Esophagus muscularis mucosa (tissue), 4 donors: ENCODE data around the gene CNTD1. TPM values are rescaled to one million over a fixed set of nuclear protein-coding genes. Genes with fewer than 3 reads are reported as not detected.

Experiments
- DNase-seq: peaks from one replicate; pipeline ENCODE4 v3.0.0-alpha.2; 2017; ENCODE audit errors: extremely low spot score
- H3K27ac ChIP-seq, 4 donors: fragments of 200-600 bp; sonication (generic); replicated peaks in 1 of 4; 1 replicate in 3 of 4; 2 replicates in 1 of 4; pipeline ENCODE4 v1.5.1; 2016 to 2019; ENCODE audit warnings: mild to moderate bottlenecking in 1 of 4
- H3K27me3 ChIP-seq, 4 donors: fragments of 200-600 bp; sonication (generic); one replicate each; pipeline versions ENCODE4 v1.5.1 to v1.6.0; 2016 to 2019
- H3K36me3 ChIP-seq, 4 donors: fragments of 200-600 bp; sonication (generic); one replicate each; pipeline ENCODE4 v1.5.1; 2016 to 2019
- H3K4me1 ChIP-seq, 4 donors: fragments of 200-600 bp; sonication (generic); one replicate each; pipeline ENCODE4 v1.5.1; 2016 to 2019
- H3K4me3 ChIP-seq, 4 donors: fragments of 200-600 bp; sonication (generic); 1 replicate in 2 of 4; 2 replicates in 2 of 4; pipeline ENCODE4 v1.5.1; 2016 to 2019; ENCODE audit warnings: mild to moderate bottlenecking in 4 of 4, moderate library complexity in 1 of 4
- H3K9me3 ChIP-seq, 4 donors: fragments of 200-600 bp; sonication (generic); 1 replicate in 3 of 4; 2 replicates in 1 of 4; pipeline ENCODE4 v1.5.1; 2016 to 2019
- EP300 ChIP-seq: sonication (generic); formaldehyde crosslinking; IDR thresholded peaks from one replicate; pipeline ENCODE4 v1.6.1; 2017; ENCODE audit warnings: antibody characterized with exemption
- POLR2A ChIP-seq: fragments of 450-650 bp; IDR thresholded peaks from one replicate; pipeline ENCODE4 v1.6.1; 2017; ENCODE audit warnings: antibody characterized with exemption, moderate library complexity, mild to moderate bottlenecking, low read depth
- POLR2AphosphoS5 ChIP-seq, 2 donors: sonication (generic); formaldehyde crosslinking; IDR thresholded peaks; one replicate each; pipeline ENCODE4 v1.6.1; 2017; ENCODE audit warnings: antibody characterized with exemption in 2 of 2
- WGBS: methylation state at CpG from one replicate; pipeline ENCODE4 v1.1.5; 2018; 5-methylcytosine and 5-hydroxymethylcytosine counted together
- intact Hi-C: fragments of 100-400 bp; cut with DNase I; formaldehyde crosslinking; loops from one replicate; pipeline ENCODE4 v1.15.1; 2023
- total RNA-seq, 4 donors: library from RNA; depleted of rRNA; stranded (reverse); fragments of >200 nt; gene quantifications; one replicate each; pipeline versions ENCODE4 v1.1.0 to v1.2.1, GENCODE V29; 2016
- TF ChIP-seq, protein P1 (sequence below), 3 experiments: fragments of 200-600 bp in 2 of 3; fragments of 450-650 bp in 1 of 3; sonication (generic) in 2 of 3; IDR thresholded peaks; one replicate each; pipeline ENCODE4 v1.5.1; 2017 to 2019; ENCODE audit warnings: antibody characterized with exemption in 3 of 3, mild to moderate bottlenecking in 2 of 3, moderate library complexity in 1 of 3

Gene CNTD1
- total RNA-seq, 4 donors from 2014 or later: 0.50 to 3.9 (median 0.57) TPM; not detected in 1

- TF ChIP-seq, protein P1, sequence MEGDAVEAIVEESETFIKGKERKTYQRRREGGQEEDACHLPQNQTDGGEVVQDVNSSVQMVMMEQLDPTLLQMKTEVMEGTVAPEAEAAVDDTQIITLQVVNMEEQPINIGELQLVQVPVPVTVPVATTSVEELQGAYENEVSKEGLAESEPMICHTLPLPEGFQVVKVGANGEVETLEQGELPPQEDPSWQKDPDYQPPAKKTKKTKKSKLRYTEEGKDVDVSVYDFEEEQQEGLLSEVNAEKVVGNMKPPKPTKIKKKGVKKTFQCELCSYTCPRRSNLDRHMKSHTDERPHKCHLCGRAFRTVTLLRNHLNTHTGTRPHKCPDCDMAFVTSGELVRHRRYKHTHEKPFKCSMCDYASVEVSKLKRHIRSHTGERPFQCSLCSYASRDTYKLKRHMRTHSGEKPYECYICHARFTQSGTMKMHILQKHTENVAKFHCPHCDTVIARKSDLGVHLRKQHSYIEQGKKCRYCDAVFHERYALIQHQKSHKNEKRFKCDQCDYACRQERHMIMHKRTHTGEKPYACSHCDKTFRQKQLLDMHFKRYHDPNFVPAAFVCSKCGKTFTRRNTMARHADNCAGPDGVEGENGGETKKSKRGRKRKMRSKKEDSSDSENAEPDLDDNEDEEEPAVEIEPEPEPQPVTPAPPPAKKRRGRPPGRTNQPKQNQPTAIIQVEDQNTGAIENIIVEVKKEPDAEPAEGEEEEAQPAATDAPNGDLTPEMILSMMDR (IDR thresholded peaks at IDR 0.05): no peak
- no peak for TF ChIP-seq POLR2A
- TF ChIP-seq POLR2AphosphoS5 (IDR thresholded peaks at IDR 0.05): peak in 1 of 2 donors; percentile 48
- TF ChIP-seq EP300: no peak
- DNase-seq: no peak
- intact Hi-C loops: loop anchor here (5.0 kb wide), 1 partner anchor 42 kb away; the partner anchor contains the start of gene BECN1
- Histone ChIP-seq H3K9me3 (no peaks in the 10 kb centered on the region), H3K36me3 (peaks cover 26 to 45% (median 45%) of the 10 kb centered on the region in 4 donors), H3K4me3 (peak within 1 kb of the TSS; percentile 51 to 61 (median 58)), H3K27me3 (peaks cover 0 to 54% (median 12%) of the 10 kb centered on the region in 4 donors), H3K4me1 (peaks cover 20 to 53% (median 49%) of the 10 kb centered on the region in 4 donors), H3K27ac (peak within 1 kb of the TSS; percentile 57 to 70 (median 62))
- 14% methylated on average over 17 of the region's 65 CpGs for WGBS
Measured at GRCh38 chr17:42779936-42780850, 18.5 kb upstream of the CNTD1 start, which contains the start of gene WNK4. WNK4 (plus strand) TSS chr17:42780610; CDS start chr17:42780699, 89 bp downstream.

DNA sequence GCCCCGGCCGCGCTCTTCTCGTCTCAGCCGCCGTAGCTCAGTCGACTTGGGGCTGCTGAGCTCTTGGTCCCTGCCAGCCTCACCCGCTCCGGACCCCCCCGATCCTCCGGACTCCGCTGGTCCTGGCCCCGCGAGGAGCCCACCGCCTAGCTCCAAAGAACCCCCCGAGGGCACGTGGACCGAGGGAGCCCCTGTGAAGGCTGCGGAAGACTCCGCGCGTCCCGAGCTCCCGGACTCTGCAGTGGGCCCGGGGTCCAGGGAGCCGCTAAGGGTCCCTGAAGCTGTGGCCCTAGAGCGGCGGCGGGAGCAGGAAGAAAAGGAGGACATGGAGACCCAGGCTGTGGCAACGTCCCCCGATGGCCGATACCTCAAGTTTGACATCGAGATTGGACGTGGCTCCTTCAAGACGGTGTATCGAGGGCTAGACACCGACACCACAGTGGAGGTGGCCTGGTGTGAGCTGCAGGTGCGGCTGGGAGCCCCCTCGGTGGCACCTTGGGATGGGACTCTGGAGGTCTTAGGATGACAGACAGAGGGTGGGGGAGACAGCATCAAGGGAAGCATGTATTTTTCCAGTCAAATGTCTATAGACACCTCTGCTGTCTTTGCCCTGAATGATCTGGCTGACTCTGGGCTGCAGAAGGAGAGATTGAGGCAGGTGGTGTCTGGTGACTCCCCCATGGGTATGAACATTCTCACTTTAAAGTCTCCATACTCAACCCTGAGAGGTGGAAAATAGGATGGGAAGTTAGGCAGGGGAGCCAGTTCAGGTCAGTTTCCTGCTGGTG is 17.6 kb upstream of the CNTD1 start:
- no peaks in the 10 kb centered on the region for H3K9me3 ChIP-seq
- H3K27me3 ChIP-seq: peaks cover 0 to 63% (median 16%) of the 10 kb centered on the region in 4 donors
- H3K4me3 ChIP-seq: peak overlapping the region; percentile 51 to 61 (median 58)
- no peak for TF ChIP-seq EP300
- TF ChIP-seq POLR2A: no peak
- no peak for TF ChIP-seq POLR2AphosphoS5 (IDR thresholded peaks at IDR 0.05)
- TF ChIP-seq, protein P1 (IDR thresholded peaks at IDR 0.05): no peak
- H3K36me3 ChIP-seq: peaks cover 25 to 37% (median 36%) of the 10 kb centered on the region in 4 donors
- H3K27ac ChIP-seq: peak overlapping the region; percentile 57 to 70 (median 62)
- intact Hi-C loops: loop anchor here (5.0 kb wide), 1 partner anchor 41 kb away; the partner anchor contains the start of gene BECN1
- 19% methylated on average over 7 of the region's 39 CpGs for WGBS
- H3K4me1 ChIP-seq: peaks cover 20 to 55% (median 51%) of the 10 kb centered on the region in 4 donors
- no peak for DNase-seq

- H3K27me3 ChIP-seq: peaks cover 0 to 70% (median 16%) of the 10 kb centered on the region in 4 donors
- TF ChIP-seq, protein P1 (IDR thresholded peaks at IDR 0.05): no peak
- TF ChIP-seq POLR2A (no peak), POLR2AphosphoS5 (IDR thresholded peaks at IDR 0.05) (no peak), EP300 (no peak)
- intact Hi-C loops: loop anchor here (5.0 kb wide), 1 partner anchor 41 kb away; the partner anchor contains the start of gene BECN1
- peaks cover 20 to 55% (median 51%) of the 10 kb centered on the region in 4 donors for H3K4me1 ChIP-seq
- 58% methylated on average over 4 of the region's 10 CpGs for whole genome bisulfite sequencing
- DNase-seq: no peak
- peaks cover 18 to 30% (median 30%) of the 10 kb centered on the region in 4 donors for H3K36me3 ChIP-seq
- peak overlapping the region; percentile 51 to 61 (median 58) for H3K4me3 ChIP-seq
- H3K9me3 ChIP-seq: no peaks in the 10 kb centered on the region
- H3K27ac ChIP-seq: peak overlapping the region in 3 of 4 donors; percentile 23 to 45 (median 44)
Measured at GRCh38 chr17:42781639-42782165, 17.0 kb upstream of the CNTD1 start.
